Pancreas (tissue), 10 donors: Measurements from ENCODE around the gene NCAPG2. TPM values are rescaled to one million over a fixed set of nuclear protein-coding genes. Genes with fewer than 3 reads are reported as not detected.

Experiments
- ATAC-seq, 4 donors: fragments of 200-7000 bp; cut with Tn5 transposase; one replicate each; pipeline versions ENCODE4 v1.8.0 to v1.9.1; 2020; ENCODE audit warnings: mild to moderate bottlenecking in 4 of 4, moderate library complexity in 4 of 4
- DNase-seq, 6 donors: peaks; one replicate each; pipeline ENCODE4 v3.0.0-alpha.2; 2020
- FAIRE-seq: peaks from 2 replicates; lab custom pipeline; 2012; peaks lifted over from hg19 to GRCh38; lab: Jason Lieb, UNC
- H3K27ac ChIP-seq, 4 donors: fragments of 200-600 bp; sonication (generic); 1 replicate in 3 of 4; 2 replicates in 1 of 4; pipeline versions ENCODE4 v1.5.0 to v1.8.0; 2020
- H3K27me3 ChIP-seq, 4 donors: fragments of 200-600 bp; one replicate each; pipeline ENCODE4 v1.8.0; 2021
- H3K36me3 ChIP-seq, 3 donors: fragments of 200-600 bp; sonication (generic) in 1 of 3; one replicate each; pipeline versions ENCODE4 v1.5.0 to v1.8.0; 2020 to 2021
- H3K4me1 ChIP-seq, 3 donors: fragments of 200-600 bp; one replicate each; pipeline ENCODE4 v1.8.0; 2021
- H3K4me3 ChIP-seq, 4 donors: fragments of 200-600 bp; sonication (generic) in 2 of 4; one replicate each; pipeline versions ENCODE4 v1.5.0 to v1.8.0; 2020 to 2021
- H3K9me3 ChIP-seq, 4 donors: fragments of 200-600 bp; one replicate each; pipeline ENCODE4 v1.8.0; 2021
- CTCF ChIP-seq, 4 donors: fragments of 200-600 bp; sonication (generic) in 3 of 4; IDR thresholded peaks; one replicate each; pipeline versions ENCODE4 v1.5.0 to v1.8.0; 2021; ENCODE audit warnings: antibody characterized with exemption in 4 of 4
- WGBS, 2 donors: extraction: QIAGEN DNeasy Blood & Tissue Kit; methylation state at CpG; one replicate each; pipeline ENCODE4 v1.1.7; 2013; 5-methylcytosine and 5-hydroxymethylcytosine counted together
- intact Hi-C, 3 donors: fragments of 100-400 bp; cut with DNase I; formaldehyde crosslinking; loops; one replicate each; pipeline versions ENCODE4 v1.11.1 to v1.14.2; 2022
- polyA plus RNA-seq, 2 donors: library from polyadenylated mRNA; stranded (reverse); fragments of 200-250 nt; gene quantifications; one replicate each; pipeline ENCODE4 v1.2.3, GENCODE V29; 2013
- total RNA-seq, 6 donors: library from RNA; stranded (reverse); fragmentation: NEBNext Ultra II Directional in 4 of 6; extraction: Animal tissue kit (Norgen Biotek cat#: 25700) in 4 of 6; gene quantifications; one replicate each; pipeline versions ENCODE4 v1.2.1 to v1.2.4, GENCODE V29; 2021 to 2023
- donor health status: healthy with polysubstance abuse.
- donor health status: DM: no; HTN: no; CAD: no; lungs with moderate emphysema.
- donor health status: DM: no; HTN: no; CAD: no.
- donor health status: control.
- donor health status: control.
- donor health status: Bipolar disorder and iron deficiency.
- donor health status: DM: yes; HTN: yes; CAD: no.
- donor health status: DM: no; HTN: no; CAD: no.
- donor health status: DM: no; HTN: no; CAD: no.
- donor health status: DM: yes; HTN: yes; CAD: no.

NCAPG2 gene
- total and polyA plus RNA-seq, 8 donors, result 1.4 to 4.0 (median 3.1) TPM

GRCh38 chr7:158663428-158663741, 41.2 kb downstream of the NCAPG2 start:
- no peak overlapping the region for H3K27ac ChIP-seq
- H3K27me3 ChIP-seq, result no peaks in the 10 kb centered on the region
- no peak overlapping the region for H3K4me3 ChIP-seq
- no peak for FAIRE-seq
- DNase-seq, result no peak
- no peaks in the 10 kb centered on the region for H3K36me3 ChIP-seq
- H3K9me3 ChIP-seq, result no peaks in the 10 kb centered on the region
- no peak for TF ChIP-seq CTCF (IDR thresholded peaks at IDR 0.05)
- WGBS, 2 donors, result 81 to 95% methylated on average over 2 of the region's 2 CpGs
- H3K4me1 ChIP-seq, result no peaks in the 10 kb centered on the region
- peak in 3 of 4 donors; percentile 14 to 21 (median 21) for ATAC-seq
- intact Hi-C loops, result no loop called here

GRCh38 chr7:158662610-158663427, 41.8 kb downstream of the NCAPG2 start:
- Histone ChIP-seq H3K4me3 (no peak overlapping the region), H3K27me3 (no peaks in the 10 kb centered on the region), H3K4me1 (no peaks in the 10 kb centered on the region), H3K9me3 (no peaks in the 10 kb centered on the region), H3K36me3 (no peaks in the 10 kb centered on the region), H3K27ac (no peak overlapping the region)
- DNase-seq (no peak), ATAC-seq (peak; percentile 17 to 76 (median 70)), FAIRE-seq (no peak)
- intact Hi-C loops, result no loop called here
- TF ChIP-seq CTCF (IDR thresholded peaks at IDR 0.05), result no peak
- 72 to 80% methylated on average over 14 of the region's 14 CpGs for WGBS, 2 donors

GRCh38 chr7:158658475-158658874, 46.1 kb downstream of the NCAPG2 start:
- no peak for ATAC-seq
- 74 to 80% methylated on average over 2 of the region's 2 CpGs for WGBS, 2 donors
- no peak for FAIRE-seq

GRCh38 chr7:158657189-158657746, 47.3 kb downstream of the NCAPG2 start:
- no peak for TF ChIP-seq CTCF (IDR thresholded peaks at IDR 0.05)
- ATAC-seq (peak; percentile 69 to 93 (median 86)), DNase-seq (peak in 2 of 6 donors; percentile 39 to 43), FAIRE-seq (no peak)
- H3K36me3 ChIP-seq, result no peaks in the 10 kb centered on the region
- H3K4me3 ChIP-seq, result no peak overlapping the region
- H3K27ac ChIP-seq, result no peak overlapping the region
- intact Hi-C loops, result no loop called here
- H3K27me3 ChIP-seq, result no peaks in the 10 kb centered on the region
- no peaks in the 10 kb centered on the region for H3K9me3 ChIP-seq
- WGBS, 2 donors, result 81 to 84% methylated on average over 9 to 10 of the region's 10 CpGs
- H3K4me1 ChIP-seq, result no peaks in the 10 kb centered on the region

More at GRCh38 chr7:158658475-158658874, 46.1 kb downstream of the NCAPG2 start:
- H3K4me1 ChIP-seq, result no peaks in the 10 kb centered on the region
- no peak for TF ChIP-seq CTCF (IDR thresholded peaks at IDR 0.05)
- H3K27ac ChIP-seq, result no peak overlapping the region
- DNase-seq, result no peak
- H3K27me3 ChIP-seq, result no peaks in the 10 kb centered on the region
- H3K9me3 ChIP-seq, result no peaks in the 10 kb centered on the region
- no peak overlapping the region for H3K4me3 ChIP-seq
- H3K36me3 ChIP-seq, result no peaks in the 10 kb centered on the region
- intact Hi-C loops, result no loop called here

- Histone ChIP-seq H3K9me3 (no peaks in the 10 kb centered on the region), H3K4me1 (no peaks in the 10 kb centered on the region), H3K36me3 (no peaks in the 10 kb centered on the region), H3K27ac (no peak overlapping the region), H3K4me3 (no peak overlapping the region), H3K27me3 (no peaks in the 10 kb centered on the region)
- 88 to 92% methylated on average over 7 of the region's 7 CpGs for WGBS, 2 donors
- ATAC-seq (no peak), FAIRE-seq (no peak), DNase-seq (no peak)
- intact Hi-C loops, result no loop called here
- no peak for TF ChIP-seq CTCF (IDR thresholded peaks at IDR 0.05)
Measured at GRCh38 chr7:158655931-158656441, 48.6 kb downstream of the NCAPG2 start.
